Common myeloid progenitor, CD34-positive (primary cell): ENCODE data around the gene PCNP.

Source experiments
- CTCF ChIA-PET: fragments of 350-600 bp; sonication (Branson Sonifier 250); formaldehyde crosslinking; loops from one replicate; lab custom pipeline; 2021; ENCODE audit warnings: antibody characterized with exemption; lab: Charles Lee
- POLR2A ChIA-PET: fragments of 350-600 bp; sonication (Branson Sonifier 250); formaldehyde crosslinking; loops from one replicate; lab custom pipeline; 2021; ENCODE audit warnings: antibody characterized with exemption; lab: Charles Lee
- DNase-seq, 3 donors: peaks; one replicate each; pipeline versions ENCODE4 v3.0.0 to v3.0.0-alpha.2; 2013
- H3K27ac ChIP-seq, 2 experiments: 1 replicate in 1 of 2; 2 replicates in 1 of 2; pipeline ENCODE4 v1.7.0; 2013; ENCODE audit warnings: inconsistent platforms in 2 of 2, low read length in 2 of 2, mild to moderate bottlenecking in 2 of 2, low read depth in 1 of 2, moderate library complexity in 1 of 2; ENCODE audit not compliant: severe bottlenecking in 2 of 2, insufficient read depth in 1 of 2, poor library complexity in 1 of 2
- H3K27me3 ChIP-seq, 5 experiments: replicated peaks in 2 of 5; 1 replicate in 3 of 5; 2 replicates in 2 of 5; pipeline versions ENCODE4 v1.6.1 to v1.7.0; 2013; ENCODE audit warnings: low read length in 4 of 5, mild to moderate bottlenecking in 2 of 5, moderate library complexity in 2 of 5, inconsistent platforms in 1 of 5; ENCODE audit not compliant: insufficient read depth in 5 of 5, control insufficient read depth in 4 of 5
- H3K36me3 ChIP-seq, 4 experiments: 1 replicate in 2 of 4; 2 replicates in 2 of 4; pipeline versions ENCODE4 v1.6.1 to v1.7.0; 2013; ENCODE audit warnings: low read length in 3 of 4, control low read depth in 1 of 4, mild to moderate bottlenecking in 1 of 4; ENCODE audit not compliant: control insufficient read depth in 4 of 4, insufficient read depth in 4 of 4
- H3K4me1 ChIP-seq, 4 experiments: 1 replicate in 3 of 4; 2 replicates in 1 of 4; pipeline versions ENCODE4 v1.6.1 to v1.7.1; 2013; ENCODE audit warnings: low read length in 3 of 4, mild to moderate bottlenecking in 3 of 4, control low read depth in 1 of 4, inconsistent platforms in 1 of 4, moderate library complexity in 1 of 4; ENCODE audit not compliant: control insufficient read depth in 4 of 4, insufficient read depth in 4 of 4; ENCODE audit errors: control extremely low read depth in 1 of 4
- H3K4me3 ChIP-seq, 7 experiments: 1 replicate in 4 of 7; 2 replicates in 3 of 7; pipeline versions ENCODE4 v1.5.1 to v1.7.0; 2013; ENCODE audit warnings: mild to moderate bottlenecking in 7 of 7, low read length in 6 of 7, moderate library complexity in 6 of 7, inconsistent platforms in 2 of 7, low read depth in 2 of 7, control low read depth in 1 of 7; ENCODE audit not compliant: insufficient read depth in 4 of 7, control insufficient read depth in 1 of 7; ENCODE audit errors: extremely low read depth in 1 of 7
- H3K9me3 ChIP-seq, 5 experiments: 1 replicate in 4 of 5; 2 replicates in 1 of 5; pipeline versions ENCODE4 v1.6.1 to v1.7.1; 2013; ENCODE audit warnings: low read length in 4 of 5, mild to moderate bottlenecking in 2 of 5, inconsistent platforms in 1 of 5, low read depth in 1 of 5, moderate library complexity in 1 of 5; ENCODE audit not compliant: control insufficient read depth in 4 of 5, insufficient read depth in 2 of 5; ENCODE audit errors: control extremely low read depth in 1 of 5
- WGBS: methylation state at CpG from one replicate; pipeline ENCODE4 v1.1.5; 2013; ENCODE audit not compliant: insufficient coverage; 5-methylcytosine and 5-hydroxymethylcytosine counted together

PCNP gene

GRCh38 chr3:101561630-101562328, 12.2 kb upstream of the PCNP start, which contains the start of gene TRMT10C:
Gene TRMT10C (plus strand): TSS chr3:101561868. CDS start chr3:101564782, 2,914 bp downstream.
- 0% methylated on average over 21 of the region's 35 CpGs for WGBS
- H3K9me3 ChIP-seq, result no peaks in the 10 kb centered on the region
- H3K4me1 ChIP-seq, result peaks cover 3 to 20% (median 10%) of the 10 kb centered on the region in 4 experiments
- peak within 1 kb of the TSS; percentile 87 to 92 for H3K27ac ChIP-seq
- peaks cover 0 to 6% (median 0%) of the 10 kb centered on the region in 5 experiments for H3K27me3 ChIP-seq
- H3K4me3 ChIP-seq, result peak within 1 kb of the TSS; percentile 91 to 99 (median 94)
- POLR2A ChIA-PET, result interaction anchor here (0.5 to 2.1 kb wide), 6 partner anchors 12 to 266 kb away, joined by 3 to 23 read pairs (median 6); partner anchors contain the start of genes PCNP and SENP7
- peaks cover 12 to 26% (median 19%) of the 10 kb centered on the region in 4 experiments for H3K36me3 ChIP-seq
- CTCF ChIA-PET, result interaction anchor here (0.7 to 1.2 kb wide), 4 partner anchors 9 to 115 kb away, joined by 3 to 4 read pairs (median 4); partner anchors contain the start of genes SENP7 and ZBTB11
- peak; percentile 96 to 98 (median 98) for DNase-seq

- CTCF ChIA-PET, result interaction anchor here (0.9 kb wide), 1 partner anchor 54 kb away, joined by 3 read pairs; the partner anchor contains the start of gene SENP7
- POLR2A ChIA-PET, result no interaction called here
Measured at GRCh38 chr3:101567528-101568317, 6.3 kb upstream of the PCNP start.

GRCh38 chr3:101571028-101571895, 2.7 kb upstream of the PCNP start:
- Histone ChIP-seq H3K4me1 (peaks cover 7 to 24% (median 17%) of the 10 kb centered on the region in 4 experiments), H3K4me3 (no peak overlapping the region), H3K27me3 (no peaks in the 10 kb centered on the region), H3K27ac (no peak overlapping the region), H3K9me3 (no peaks in the 10 kb centered on the region), H3K36me3 (peaks cover 2 to 12% (median 10%) of the 10 kb centered on the region in 4 experiments)
- ChIA-PET CTCF (interaction anchor here (1.0 to 4.3 kb wide), 3 partner anchors 7 to 20 kb away, joined by 4 to 20 read pairs (median 5); partner anchors contain the start of gene TRMT10C), POLR2A (no interaction called here)
- DNase-seq, result no peak
- 78% methylated on average over 4 of the region's 9 CpGs for WGBS

More at GRCh38 chr3:101567528-101568317, 6.3 kb upstream of the PCNP start:
- 86% methylated on average over 4 of the region's 6 CpGs for WGBS
- DNase-seq, result no peak
- Histone ChIP-seq H3K9me3 (no peaks in the 10 kb centered on the region), H3K27me3 (no peaks in the 10 kb centered on the region), H3K36me3 (peaks cover 14 to 33% (median 24%) of the 10 kb centered on the region in 4 experiments), H3K4me3 (no peak overlapping the region), H3K4me1 (peaks cover 3 to 13% (median 9%) of the 10 kb centered on the region in 4 experiments), H3K27ac (no peak overlapping the region)

- 0% methylated on average over 37 of the region's 41 CpGs for WGBS
Measured at GRCh38 chr3:101574388-101575112, 570 bp downstream of the PCNP start.

GRCh38 chr3:101577286-101577685, 3.3 kb downstream of the PCNP start:
- no peaks in the 10 kb centered on the region for H3K27me3 ChIP-seq
- peaks cover 7 to 24% (median 17%) of the 10 kb centered on the region in 4 experiments for H3K4me1 ChIP-seq
- CTCF ChIA-PET, result interaction anchor here (0.6 to 1.9 kb wide), 2 partner anchors 9 to 60 kb away, joined by 3 to 7 read pairs; no protein-coding TSS in a partner anchor
- H3K36me3 ChIP-seq, result peaks cover 0 to 23% (median 6%) of the 10 kb centered on the region in 4 experiments
- POLR2A ChIA-PET, result interaction anchor here (0.6 to 0.8 kb wide), 2 partner anchors 9 to 29 kb away, joined by 3 to 4 read pairs; no protein-coding TSS in a partner anchor
- H3K9me3 ChIP-seq, result no peaks in the 10 kb centered on the region
- 95% methylated on average over 6 of the region's 6 CpGs for WGBS
- no peak overlapping the region for H3K27ac ChIP-seq
- no peak overlapping the region for H3K4me3 ChIP-seq
- no peak for DNase-seq

More at GRCh38 chr3:101574388-101575112, 570 bp downstream of the PCNP start:
- Histone ChIP-seq H3K9me3 (no peaks in the 10 kb centered on the region), H3K4me1 (peaks cover 7 to 24% (median 17%) of the 10 kb centered on the region in 4 experiments), H3K27me3 (no peaks in the 10 kb centered on the region), H3K36me3 (peaks cover 0 to 18% (median 2%) of the 10 kb centered on the region in 4 experiments), H3K4me3 (peak overlapping the region; percentile 82 to 98 (median 89)), H3K27ac (peak overlapping the region; percentile 98 to 99)
- POLR2A ChIA-PET, result interaction anchor here (0.5 to 3.1 kb wide), 8 partner anchors 13 to 1314 kb away, joined by 3 to 12 read pairs (median 6); partner anchors contain the start of genes SENP7, TBC1D23, TRMT10C and ZBTB11
- DNase-seq, result peak; percentile 26 to 79 (median 44)
- CTCF ChIA-PET, result interaction anchor here (0.8 to 4.3 kb wide), 11 partner anchors 9 to 837 kb away, joined by 3 to 20 read pairs (median 4); partner anchors contain the start of genes SENP7 and ZBTB11
